Stimulated activated CD8-positive, alpha-beta memory T cell treated with anti-CD3 and anti-CD28 coated beads, Interleukin-12 subunit alpha, Interleukin-12 subunit beta, amount 100 ng/mL, for 24 hours (primary cell): ENCODE results near the gene ZC3H7A.
"Not testable (repeated sequence)": the region's sequence is repeated elsewhere in the genome, so short reads cannot be mapped to it uniquely, and the experiment has no call there.

ENCODE experiments used
- DNase-seq: peaks from one replicate; pipeline ENCODE4 v3.0.0-alpha.2; 2020; ENCODE audit errors: extremely low read depth

The ZC3H7A gene

DNA sequence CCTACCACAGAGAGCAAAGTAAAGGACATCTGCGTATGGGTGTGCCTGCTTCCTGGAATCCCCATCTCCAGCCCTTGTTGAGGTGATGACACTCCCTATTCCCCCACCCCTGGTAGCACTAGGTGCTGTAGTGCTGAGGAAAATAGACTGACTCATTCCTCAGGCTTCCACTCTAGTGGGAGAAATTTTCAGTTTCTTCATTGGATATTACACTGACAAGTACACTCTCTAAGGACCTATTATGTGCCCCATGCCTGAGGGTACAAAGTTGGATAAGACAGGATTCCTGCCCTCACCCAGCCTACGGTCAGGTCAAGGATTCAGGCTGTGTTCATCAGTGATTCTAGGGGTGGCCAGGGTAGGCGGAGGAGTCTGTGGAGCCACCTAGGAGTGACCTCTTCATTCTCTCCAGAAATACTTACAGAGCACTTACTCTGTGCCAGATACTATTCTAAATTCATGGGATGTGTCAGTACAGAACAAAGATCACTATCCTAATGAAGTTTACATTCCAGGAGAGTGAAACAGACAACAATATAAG, 4.5 kb upstream of the ZC3H7A start:
- no peak for DNase-seq

DNA sequence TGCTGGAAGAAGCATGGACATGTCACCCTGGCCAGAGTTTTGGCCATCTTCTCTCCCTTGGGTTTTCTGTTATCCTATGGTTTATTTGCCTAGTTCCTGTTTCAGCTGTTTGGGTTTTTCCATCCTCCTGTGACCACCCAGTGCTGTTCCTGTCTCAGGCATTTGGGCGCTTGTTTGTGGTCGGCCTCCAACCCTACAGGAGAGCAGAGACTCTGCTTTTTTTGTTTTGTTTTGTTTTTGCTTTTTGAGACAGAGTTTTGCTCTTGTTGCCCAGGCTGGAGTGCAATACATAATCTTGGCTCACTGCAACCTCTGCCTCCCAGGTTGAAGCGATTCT, 3.3 kb upstream of the ZC3H7A start:
- DNase-seq: no peak

DNA sequence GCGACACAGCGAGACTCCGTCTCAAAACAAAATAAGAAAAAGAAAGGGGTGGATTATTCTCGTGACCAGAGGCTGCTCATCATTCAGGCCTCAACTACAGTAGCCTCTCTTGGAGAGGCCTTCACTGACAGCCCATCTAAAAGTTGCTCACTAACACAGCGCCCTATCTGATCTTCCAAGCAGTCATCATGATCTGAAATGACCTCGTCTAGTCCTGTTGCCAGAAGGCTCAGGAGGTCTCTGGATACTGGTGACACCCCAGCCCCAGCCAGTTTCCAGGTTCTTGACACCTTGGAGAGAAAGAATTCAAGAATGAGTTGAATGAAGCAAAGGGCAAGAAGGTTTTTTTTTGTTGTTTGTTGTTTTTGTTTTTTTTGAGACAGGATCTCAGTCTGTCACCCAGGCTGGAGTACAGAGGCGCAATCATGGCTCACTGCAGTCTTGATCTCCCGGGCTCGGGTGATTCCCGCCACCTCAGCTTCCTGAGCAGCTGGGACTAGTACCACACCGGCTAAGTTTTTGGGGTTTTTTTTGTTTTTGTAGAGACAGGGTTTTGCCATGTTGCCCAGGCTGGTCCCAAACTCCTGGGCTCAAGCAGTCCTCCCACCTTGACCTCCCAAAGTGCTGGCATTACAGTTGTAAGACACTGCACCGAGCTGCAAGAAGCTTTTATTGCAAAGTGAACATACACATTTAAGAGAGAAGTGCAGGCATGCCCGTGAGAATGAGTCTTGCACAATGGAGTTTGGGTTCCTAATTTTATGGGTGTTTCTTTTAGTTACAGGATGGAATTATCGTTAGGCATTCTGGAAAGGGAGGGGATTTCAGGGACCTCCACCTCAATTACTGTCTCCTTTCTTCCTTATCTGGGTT, 2.7 kb upstream of the ZC3H7A start:
- no peak for DNase-seq

DNA sequence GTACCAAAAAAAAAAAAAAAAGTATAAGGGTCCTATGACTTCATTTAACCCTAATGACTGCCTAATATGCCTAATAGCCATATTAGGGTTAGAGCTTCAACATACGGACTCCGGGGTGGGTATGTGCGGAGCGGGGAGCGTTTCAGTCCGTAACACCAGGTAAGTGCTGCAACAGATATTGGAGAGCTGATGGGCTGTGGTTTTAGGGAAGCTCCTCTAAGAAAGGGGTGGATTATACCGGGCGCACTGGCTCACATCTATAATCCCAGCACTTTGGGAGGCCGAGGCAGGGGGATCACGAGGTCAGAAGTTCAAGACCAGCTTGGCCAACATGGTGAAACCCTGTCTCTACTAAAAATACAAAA, 1.9 kb upstream of the ZC3H7A start:
- DNase-seq: no peak

DNA sequence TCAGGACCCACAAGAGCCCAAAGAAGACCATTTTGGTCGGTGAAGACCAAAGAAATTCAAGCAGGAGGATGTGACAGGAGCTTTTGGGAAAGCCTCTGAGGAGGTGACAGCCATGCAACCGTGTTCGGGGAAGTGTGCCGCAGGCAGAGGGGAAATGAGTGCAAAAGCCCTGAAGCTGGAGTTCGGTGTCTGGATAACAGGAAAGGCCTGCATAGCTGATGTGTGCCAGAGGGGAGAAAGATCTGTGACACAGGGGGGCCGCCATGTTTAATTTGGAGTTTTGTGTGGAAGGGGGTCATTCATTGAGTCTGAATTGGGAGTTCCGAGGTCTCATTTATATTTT, 870 bp upstream of the ZC3H7A start:
- DNase-seq: no peak

DNA sequence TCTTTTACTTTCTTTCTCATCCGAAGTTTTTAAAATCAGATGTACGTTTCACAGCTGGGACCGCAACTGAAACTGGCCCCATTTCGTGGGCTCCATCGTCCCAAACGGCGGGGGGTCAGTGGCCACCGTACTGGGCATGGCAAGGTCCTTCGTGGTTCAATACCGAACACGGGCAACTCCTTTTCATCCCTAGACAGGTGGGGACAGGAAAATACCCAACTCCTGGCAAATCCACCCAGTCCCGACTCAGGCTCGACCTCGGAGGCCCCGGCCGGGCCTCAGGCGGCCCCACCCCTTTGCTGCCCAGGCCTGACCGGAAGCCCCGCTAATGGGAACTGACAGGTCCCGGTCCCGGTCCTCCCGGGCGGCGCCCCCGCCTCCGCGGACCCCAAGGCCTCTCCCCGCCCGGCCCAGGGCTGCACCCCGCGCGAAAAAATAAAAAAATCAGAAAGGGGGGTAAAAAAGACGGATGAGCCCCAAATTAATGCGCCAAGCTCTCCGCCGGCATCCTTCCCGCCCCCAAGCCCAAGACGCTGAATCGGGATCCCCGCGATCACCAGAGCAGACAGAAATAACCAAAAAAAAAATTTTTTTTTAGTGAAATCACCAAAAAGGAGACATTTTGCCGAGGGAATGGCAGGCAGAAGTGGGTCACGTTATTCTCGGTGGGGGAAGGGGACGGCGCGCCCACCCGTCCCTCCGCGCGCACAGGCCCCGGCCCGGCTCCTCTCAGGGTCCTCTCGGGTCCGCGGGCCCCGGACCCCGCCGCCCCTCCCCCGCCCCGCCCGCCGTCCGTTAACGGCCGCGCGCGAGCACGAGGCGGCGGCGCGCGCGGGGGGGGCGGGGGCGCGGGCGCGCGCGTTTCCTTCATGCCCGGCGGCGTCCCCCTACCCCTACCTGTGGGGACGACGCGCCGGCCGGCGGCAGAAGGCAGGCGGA, 562 bp downstream of the ZC3H7A start:
- DNase-seq: no peak

DNA sequence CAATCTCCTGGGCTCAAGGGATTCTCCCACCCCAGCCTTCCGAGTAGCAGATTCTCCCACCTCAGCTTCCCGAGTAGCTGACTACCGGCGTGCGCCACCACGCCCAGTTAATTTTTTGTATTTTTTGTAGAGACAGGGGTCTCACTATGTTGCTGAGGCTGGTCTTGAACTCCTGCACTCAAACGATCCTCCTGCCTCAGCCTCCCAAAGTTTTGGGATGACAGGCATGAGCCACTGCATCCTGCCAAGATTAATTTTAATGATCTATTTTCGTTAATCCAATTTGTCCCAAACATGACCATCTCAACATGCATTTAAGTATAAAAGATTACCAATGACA, 1.2 kb downstream of the ZC3H7A start:
- DNase-seq: no peak

DNA sequence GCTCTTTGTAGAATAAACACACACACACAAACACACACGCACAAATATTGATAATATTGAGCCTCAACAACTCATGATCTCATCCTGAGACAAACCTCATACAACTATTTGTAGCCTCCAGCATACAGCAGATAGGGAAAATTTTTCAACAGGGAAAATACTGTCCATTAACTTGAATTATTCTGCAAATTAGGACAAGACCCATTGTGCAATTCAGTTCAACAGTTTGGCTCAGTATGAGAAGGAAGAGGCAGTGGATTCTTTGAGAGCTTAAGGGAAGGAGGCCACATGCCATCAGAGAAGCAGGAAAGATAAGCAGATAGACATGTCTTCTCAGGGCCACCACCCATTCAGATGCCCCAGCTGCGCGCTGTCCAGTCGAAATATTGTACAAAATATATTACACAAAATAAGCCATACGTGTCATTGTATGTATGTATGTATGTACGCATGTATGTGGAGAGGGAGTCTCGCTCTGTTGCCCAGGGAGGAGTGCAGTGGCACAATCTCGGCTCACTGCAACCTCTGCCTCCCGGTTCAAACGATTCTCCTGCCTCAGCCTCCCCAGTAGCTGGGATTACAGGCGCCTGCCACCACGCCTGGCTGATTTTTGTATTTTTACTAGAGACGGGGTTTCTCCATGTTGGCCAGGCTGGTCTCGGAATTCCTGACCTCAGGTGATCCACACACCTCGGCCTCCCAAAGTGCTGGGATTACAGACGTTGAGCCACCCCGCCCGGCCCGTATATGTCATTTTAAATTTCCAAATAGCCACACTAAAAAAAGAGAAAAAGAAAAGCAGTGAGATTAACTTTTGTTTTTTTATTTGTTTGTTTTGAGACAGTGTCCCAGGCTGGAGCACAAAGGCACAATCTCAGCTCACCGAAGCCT, 1.8 kb downstream of the ZC3H7A start:
- DNase-seq: no peak

DNA sequence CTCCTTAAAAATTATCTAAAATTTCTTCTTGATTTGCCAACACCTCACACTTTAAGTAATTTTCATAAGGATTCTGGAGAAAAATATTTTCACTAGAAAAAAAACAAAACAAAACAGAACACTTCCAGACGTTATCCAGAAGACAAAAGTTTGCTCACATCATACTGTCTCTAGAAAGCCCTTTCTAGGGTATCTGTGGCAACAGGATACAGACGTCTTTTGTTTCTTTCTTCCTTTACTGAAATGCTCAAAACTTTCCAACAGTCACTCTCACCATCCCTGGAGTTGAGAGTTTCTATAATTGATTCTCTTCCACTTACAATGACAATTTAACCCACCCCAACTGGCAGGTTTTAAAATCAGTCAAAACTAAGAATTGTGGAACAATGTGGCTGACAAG, 2.6 kb downstream of the ZC3H7A start:
- no peak for DNase-seq

DNA sequence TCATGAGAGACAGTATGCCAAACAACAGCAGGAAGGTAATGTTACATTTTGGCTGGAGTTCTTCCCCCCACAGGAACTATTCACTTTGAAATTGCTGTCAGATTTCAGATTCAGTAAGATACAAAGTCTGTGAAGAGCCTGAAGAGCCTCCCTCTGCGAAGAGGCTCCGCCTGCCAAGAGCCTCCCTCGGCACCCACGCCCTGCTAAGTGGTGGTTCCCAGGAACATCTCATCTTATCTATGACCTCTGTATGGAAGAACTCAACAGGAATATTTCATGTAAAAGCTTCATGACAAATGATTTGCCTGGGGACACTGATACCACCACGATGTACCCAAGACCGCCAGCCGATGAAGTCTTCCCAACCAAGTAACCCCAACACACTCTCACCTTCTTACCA, 3.2 kb downstream of the ZC3H7A start:
- no peak for DNase-seq

DNA sequence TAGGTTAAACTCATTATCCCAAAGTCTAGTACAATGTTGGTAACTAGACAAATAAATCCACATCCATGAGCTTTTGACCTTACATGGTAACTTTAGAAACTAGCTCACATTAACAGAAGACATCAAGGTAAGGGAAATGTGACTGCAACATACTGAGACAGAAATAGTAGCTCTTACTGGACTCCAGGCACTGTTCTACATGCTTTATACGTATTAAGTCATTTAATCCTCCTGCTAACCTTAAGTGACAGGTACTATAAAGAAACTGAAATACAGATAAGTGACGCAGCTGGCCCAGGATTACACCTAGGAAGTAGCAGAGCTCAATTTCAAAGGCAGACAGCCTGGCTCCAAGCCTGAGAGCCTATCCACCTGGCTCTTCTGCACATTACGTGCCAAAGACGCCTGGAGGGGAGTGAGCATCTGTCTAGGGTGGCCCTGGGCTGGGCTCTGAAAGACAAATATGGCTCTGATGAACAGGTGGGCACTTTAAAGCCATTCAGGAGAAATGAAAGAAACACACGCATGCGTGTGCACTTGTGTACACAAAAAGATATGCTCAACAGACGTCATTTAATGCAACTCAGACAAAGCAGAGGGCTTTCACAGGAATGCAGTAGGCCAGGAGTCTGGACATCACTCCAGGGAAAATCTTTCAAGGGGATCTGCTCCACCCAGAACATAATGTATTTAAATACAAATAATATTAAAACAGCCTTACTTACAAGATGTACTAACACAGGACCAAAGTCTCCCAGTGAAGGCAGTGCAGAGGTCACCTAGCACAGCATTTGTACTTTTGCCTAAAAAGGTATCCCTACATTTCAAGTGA, 4.4 kb downstream of the ZC3H7A start:
- no peak for DNase-seq

DNA sequence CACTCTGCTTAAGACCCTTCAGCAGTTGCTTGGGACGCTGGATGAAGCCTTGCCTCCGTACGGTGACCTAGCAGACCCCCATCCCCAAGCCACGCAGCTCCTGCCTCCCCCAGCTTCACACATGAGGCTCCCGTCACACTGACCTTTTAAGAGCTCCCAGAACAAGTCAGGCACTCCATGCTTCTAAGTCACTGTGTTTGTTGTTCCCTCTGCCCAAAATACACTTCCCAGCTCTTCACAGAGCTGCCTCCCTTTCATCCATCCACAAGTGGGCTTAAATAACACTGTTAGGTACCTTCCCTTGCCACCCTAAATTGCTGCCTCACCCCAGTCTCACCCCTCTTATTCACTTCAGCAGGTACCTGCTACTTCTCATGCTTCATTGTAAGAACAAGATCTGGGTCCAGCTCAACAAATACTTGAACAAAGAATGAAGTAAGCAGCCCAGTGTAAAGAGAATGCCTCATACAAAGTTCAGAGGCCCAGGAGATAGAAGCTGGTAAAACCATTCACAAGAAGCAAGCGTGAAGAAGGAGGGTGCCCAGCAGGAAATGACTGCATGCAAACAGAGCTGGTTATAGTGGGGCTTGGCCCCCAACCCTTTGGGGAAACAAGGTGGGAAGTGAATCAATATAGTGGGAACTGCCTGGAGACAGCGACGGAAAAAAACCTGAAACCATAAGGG, 5.8 kb downstream of the ZC3H7A start:
- no peak for DNase-seq

DNA sequence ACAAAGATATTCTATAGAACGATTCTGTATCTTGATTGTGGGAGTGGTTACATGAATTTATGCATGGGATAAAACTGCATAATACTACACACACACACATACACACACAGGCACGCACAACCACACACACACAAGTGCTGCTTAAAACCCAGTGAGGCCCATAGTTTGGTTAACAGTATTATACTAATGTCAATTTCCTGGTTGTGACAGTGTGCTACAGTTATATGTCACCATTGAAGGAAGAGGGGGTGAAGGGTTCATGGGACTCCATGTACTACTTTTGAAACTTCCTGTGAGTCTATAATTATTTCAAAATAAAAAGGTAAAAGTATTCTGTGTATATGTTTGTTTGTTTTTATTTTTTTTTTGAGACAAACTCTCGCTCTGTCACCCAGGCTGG, 8.1 kb downstream of the ZC3H7A start:
- no peak for DNase-seq

DNA sequence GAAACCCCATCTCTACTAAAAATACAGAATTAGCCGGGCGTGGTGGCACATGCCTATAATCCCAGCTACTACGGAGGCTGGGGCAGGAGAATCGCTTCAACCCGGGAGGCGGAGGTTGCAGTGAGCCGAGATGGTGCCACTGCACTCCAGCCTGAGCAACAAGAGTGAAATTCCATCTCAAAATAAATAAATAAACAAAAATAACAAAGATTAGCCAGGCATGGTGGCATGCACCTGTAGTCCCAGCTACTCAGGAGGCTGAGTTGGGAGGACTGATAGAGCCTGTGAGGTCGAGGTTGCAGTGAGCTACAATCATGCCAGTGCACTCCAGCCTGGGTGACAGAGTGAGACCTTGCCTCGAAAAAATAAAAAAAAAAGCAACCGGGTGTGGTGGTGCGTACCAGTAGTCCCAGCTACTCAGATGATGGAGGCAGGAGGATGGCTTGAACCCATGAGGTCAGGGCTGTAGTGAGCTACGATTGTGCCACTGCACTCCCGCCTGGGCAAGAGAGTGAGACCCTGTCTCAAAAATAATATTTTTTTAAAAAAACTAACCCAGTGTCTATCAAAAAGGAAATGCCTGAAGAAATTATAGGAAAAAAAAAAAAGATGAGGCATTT, 12.0 kb downstream of the ZC3H7A start:
- DNase-seq: not testable (repeated sequence)

DNA sequence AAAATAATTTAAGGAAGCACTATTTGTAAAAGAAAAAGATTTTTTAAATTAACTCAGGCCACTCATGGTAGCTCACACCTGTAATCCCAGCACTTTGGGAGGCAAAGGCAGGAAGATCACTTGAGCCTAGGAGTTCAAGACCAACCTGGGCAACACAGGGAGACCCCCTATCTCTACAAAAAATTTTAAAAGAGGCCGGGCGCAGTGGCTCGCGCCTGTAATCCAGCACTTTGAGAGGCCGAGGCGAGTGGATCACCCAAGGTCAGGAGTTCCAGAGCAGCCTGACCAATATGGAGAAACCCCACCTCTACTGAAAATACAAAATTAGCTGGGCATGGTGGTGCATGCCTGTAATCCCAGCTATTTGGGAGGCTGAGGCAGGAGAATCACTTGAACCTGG, 12.7 kb downstream of the ZC3H7A start:
- not testable (repeated sequence) for DNase-seq

DNA sequence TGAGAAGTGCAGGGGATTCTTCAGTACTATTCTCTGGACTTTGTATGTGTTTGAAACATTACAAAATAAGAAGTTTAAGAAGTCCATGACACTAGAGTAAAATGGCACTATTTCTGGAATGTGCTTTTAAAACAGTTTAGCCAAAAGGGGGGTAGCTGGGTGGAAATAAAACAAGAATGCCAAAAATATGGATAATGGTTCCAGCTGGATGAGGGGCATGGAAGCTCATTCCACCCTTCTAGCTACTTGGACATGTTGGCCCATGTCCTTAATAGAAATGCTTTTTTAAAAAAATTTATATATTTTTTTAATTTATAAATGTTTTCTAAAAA, 13.1 kb downstream of the ZC3H7A start:
- DNase-seq: no peak

DNA sequence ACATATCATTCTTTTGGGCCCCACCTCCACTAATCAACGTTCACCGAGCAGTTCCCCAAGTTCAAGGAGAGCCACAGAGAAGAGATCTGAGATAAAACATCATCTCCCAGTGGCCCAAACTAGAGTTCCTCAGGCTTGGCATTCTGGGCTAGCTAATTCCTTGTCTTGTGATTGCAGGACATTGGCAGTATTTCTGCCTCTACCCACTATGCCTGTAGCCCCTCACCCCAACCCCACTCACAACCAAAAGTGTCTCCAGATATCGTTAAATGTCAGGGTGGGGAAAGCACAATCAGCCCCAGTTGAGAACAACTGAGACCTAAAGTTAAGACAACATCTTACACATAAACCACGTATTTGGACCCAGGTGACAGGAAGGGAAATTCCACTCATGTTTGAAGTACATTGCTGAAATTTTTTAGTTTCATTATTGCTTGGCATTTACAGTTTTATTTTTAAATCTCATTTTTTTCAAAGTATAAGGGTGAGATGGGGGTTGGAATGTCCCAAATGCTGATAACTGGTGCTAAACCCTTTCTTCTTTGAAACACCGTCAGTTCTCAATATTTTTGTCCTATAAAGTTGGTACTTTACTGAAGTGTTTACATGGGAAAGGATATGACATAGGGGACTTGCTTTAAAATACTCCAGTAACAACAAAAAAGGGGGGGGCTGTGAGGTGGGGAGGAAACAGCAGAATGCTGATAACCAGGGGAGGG, 13.6 kb downstream of the ZC3H7A start:
- no peak for DNase-seq

DNA sequence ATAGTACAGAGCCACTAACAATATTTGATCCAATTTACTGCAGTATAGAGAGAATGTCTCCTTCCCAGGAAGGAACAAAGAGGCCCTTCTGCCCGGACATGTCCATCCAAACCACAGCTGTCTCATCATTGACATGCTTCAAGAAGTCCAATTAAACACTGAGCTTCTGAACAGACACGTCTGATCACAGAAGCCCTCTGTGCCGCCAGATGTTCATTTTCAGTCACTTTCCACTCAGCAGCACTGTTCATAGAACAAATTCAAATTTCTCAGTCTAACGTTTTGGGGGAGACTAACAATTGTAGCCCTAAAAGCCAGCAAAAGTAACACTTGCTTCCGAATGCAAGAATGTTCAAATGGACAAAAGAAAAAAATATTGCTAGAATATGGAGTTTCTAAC, 15.3 kb downstream of the ZC3H7A start:
- DNase-seq: no peak

DNA sequence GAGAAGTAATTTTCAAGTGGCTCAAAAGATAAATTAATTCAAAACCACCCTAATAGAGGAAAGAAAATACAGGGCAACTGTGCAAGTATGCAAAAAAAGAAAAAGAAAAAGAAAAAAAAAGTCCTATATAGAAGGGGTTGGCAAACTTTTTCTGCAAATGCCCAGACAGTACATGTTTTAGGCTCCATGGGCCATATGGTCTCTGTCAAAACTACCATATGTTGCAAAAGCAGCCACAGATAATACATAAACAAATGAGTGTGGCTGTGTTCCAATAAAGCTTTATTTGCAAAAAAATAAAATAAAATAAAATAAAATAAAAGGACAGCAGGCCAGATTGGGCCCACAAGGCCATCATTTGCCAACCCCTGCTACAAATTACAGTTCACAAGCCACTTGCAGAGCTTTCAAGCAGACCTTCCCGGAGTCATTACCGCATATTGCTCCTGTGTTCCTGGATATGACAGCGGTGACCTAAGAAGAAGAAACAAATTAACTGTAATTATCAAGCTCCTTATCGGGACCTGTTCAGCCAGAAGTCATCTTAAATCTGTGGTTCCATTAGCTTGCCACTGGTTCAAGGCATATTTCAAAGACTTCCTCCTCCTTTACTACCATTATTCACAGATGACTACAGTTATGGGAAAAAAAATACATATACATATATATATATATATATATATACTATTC, 15.9 kb downstream of the ZC3H7A start:
- no peak for DNase-seq
